GM21528 (cell line): ENCODE results near the gene PARP1.

Source experiments
- ATAC-seq: cut with Tn5 transposase; IDR thresholded peaks from one replicate; pipeline ENCODE4 v1.9.1; 2021; ENCODE audit warnings: mild to moderate bottlenecking, moderate library complexity; ENCODE audit not compliant: unreplicated experiment, low FRiP score

The PARP1 gene

GRCh38 chr1:226318471-226318870, 89.4 kb downstream of the PARP1 start:
- ATAC-seq: no peak

GRCh38 chr1:226314055-226314454, 93.8 kb downstream of the PARP1 start:
- ATAC-seq: no peak

GRCh38 chr1:226312065-226312464, 95.8 kb downstream of the PARP1 start:
- no peak for ATAC-seq

GRCh38 chr1:226311376-226311775, 96.5 kb downstream of the PARP1 start:
- ATAC-seq: no peak
